Measurements from ENCODE around the gene GPR180. TPM values are rescaled to one million over a fixed set of nuclear protein-coding genes. Genes with fewer than 3 reads are reported as not detected.
"Not testable (repeated sequence)": the region's sequence is repeated elsewhere in the genome, so short reads cannot be mapped to it uniquely, and the experiment has no call there.

GPR180 gene
- polyA plus RNA-seq, 1 donor: 5.6 TPM

- no peaks in the 10 kb centered on the region for H3K4me1 ChIP-seq (ENCODE audit: control insufficient read depth, insufficient read depth, low read length)
- H3K27me3 ChIP-seq (ENCODE audit: control insufficient read depth, insufficient read depth, low read length): no peaks in the 10 kb centered on the region
- H3K27ac ChIP-seq (ENCODE audit: low read length): no peak overlapping the region
- peaks cover 27% of the 10 kb centered on the region for H3K36me3 ChIP-seq (ENCODE audit: control insufficient read depth, insufficient read depth, low read length)
- DNase-seq: no peak
- no peak overlapping the region for H3K4me3 ChIP-seq (ENCODE audit: low read length)
- no CpG with 5 or more reads among the region's 5 CpGs for WGBS (ENCODE audit: insufficient coverage, low lambda C conversion rate)
- H3K9me3 ChIP-seq (ENCODE audit: control insufficient read depth, low read depth, low read length): no peaks in the 10 kb centered on the region
Measured at GRCh38 chr13:94610475-94610874, 8.8 kb downstream of the GPR180 start.

- no peaks in the 10 kb centered on the region for H3K4me1 ChIP-seq (ENCODE audit: control insufficient read depth, insufficient read depth, low read length)
- no peak overlapping the region for H3K4me3 ChIP-seq (ENCODE audit: low read length)
- peaks cover 24% of the 10 kb centered on the region for H3K36me3 ChIP-seq (ENCODE audit: control insufficient read depth, insufficient read depth, low read length)
- DNase-seq: no peak
- 100% methylated on average over 3 of the region's 4 CpGs for WGBS (ENCODE audit: insufficient coverage, low lambda C conversion rate)
- no peak overlapping the region for H3K27ac ChIP-seq (ENCODE audit: low read length)
- H3K9me3 ChIP-seq (ENCODE audit: control insufficient read depth, low read depth, low read length): no peaks in the 10 kb centered on the region
- H3K27me3 ChIP-seq (ENCODE audit: control insufficient read depth, insufficient read depth, low read length): no peaks in the 10 kb centered on the region
Measured at GRCh38 chr13:94612050-94612449, 10.4 kb downstream of the GPR180 start.

DNA sequence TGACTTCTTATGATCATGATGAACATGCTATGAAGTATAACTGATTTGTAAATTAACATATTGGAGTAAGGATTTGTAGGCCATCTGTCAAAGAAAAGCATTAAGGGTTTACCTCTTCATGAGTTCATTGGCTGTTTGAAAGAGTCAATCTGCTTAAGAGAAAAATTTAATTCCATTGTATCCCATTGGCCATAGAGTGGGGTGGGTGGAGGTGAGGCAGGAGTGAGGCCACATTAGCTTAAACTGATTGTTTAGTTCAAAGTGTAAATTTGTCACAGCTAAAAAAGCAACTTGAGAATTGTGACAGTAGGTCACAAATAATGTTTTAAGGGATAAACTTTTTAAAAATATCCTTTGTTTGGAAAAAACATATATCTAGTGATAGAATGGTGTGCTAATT, 11.4 kb downstream of the GPR180 start:
- Histone ChIP-seq H3K27me3 (ENCODE audit: control insufficient read depth, insufficient read depth, low read length) (no peaks in the 10 kb centered on the region), H3K4me1 (ENCODE audit: control insufficient read depth, insufficient read depth, low read length) (no peaks in the 10 kb centered on the region), H3K36me3 (ENCODE audit: control insufficient read depth, insufficient read depth, low read length) (peaks cover 22% of the 10 kb centered on the region), H3K4me3 (ENCODE audit: low read length) (no peak overlapping the region), H3K27ac (ENCODE audit: low read length) (no peak overlapping the region), H3K9me3 (ENCODE audit: control insufficient read depth, low read depth, low read length) (no peaks in the 10 kb centered on the region)
- DNase-seq: no peak

DNA sequence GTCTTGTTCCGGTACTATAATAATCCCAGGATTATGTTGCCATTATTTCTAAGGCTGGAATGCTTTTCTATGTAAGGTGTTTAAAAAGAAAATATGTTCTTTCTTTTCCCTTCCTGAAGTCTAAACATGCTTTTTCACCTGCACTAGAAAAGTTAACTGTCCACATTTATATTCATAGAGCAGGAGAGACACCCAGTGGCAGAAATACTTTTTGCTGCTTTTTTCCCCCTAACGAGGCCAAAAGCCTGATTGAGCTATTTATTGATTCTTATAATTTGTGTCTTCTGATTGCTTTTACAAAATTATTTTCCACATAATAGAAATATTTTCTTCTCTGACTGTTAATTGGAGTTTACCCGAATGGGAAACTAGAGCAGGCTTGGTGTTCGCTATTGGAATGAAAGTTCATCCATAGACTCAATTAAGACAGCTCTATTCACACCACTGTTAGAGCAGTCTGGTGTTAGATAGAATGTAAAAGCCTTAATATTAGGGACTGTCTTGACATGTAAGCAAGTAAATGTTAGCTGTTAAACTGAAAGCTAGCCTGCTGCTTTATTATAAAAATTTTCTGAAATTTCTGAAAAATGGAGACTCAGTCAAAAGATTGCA, 15.8 kb downstream of the GPR180 start:
- no peak overlapping the region for H3K27ac ChIP-seq (ENCODE audit: low read length)
- WGBS (ENCODE audit: insufficient coverage, low lambda C conversion rate): 40% methylated on average over 2 of the region's 4 CpGs
- no peak overlapping the region for H3K4me3 ChIP-seq (ENCODE audit: low read length)
- H3K4me1 ChIP-seq (ENCODE audit: control insufficient read depth, insufficient read depth, low read length): no peaks in the 10 kb centered on the region
- H3K27me3 ChIP-seq (ENCODE audit: control insufficient read depth, insufficient read depth, low read length): no peaks in the 10 kb centered on the region
- peak in 1 of 2 donors; percentile 24 for DNase-seq
- peaks cover 17% of the 10 kb centered on the region for H3K36me3 ChIP-seq (ENCODE audit: control insufficient read depth, insufficient read depth, low read length)
- H3K9me3 ChIP-seq (ENCODE audit: control insufficient read depth, low read depth, low read length): no peaks in the 10 kb centered on the region

DNA sequence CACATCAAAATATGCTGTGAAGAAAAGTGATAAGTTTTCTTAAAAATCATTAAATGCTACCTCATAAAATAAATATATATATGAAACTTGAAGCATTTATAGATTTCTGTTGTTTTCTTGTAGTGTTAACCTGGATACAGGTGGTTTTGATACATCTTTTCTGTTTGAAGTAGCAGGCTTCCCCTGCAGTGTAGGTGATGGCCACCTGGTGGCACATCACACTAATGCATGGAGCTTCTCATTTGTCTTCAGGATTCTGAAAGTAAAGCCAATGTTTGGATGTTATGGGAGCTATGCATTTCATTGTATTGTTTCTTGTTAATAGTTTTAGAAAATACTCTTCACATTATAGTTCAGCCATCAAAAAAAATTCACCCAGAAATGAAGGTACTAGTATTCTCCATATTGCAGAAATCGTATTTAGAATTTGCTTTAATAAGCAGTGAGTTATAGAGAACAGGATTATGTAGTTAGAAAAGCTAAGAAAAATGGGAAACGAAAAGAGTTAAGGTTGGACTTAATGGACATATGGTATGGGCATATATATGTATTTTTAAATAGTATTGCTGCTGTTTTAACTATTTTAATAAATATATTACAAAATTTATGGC, 18.7 kb downstream of the GPR180 start:
- H3K4me3 ChIP-seq (ENCODE audit: low read length): no peak overlapping the region
- DNase-seq: peak in 1 of 2 donors; percentile 34
- H3K36me3 ChIP-seq (ENCODE audit: control insufficient read depth, insufficient read depth, low read length): peaks cover 27% of the 10 kb centered on the region
- H3K4me1 ChIP-seq (ENCODE audit: control insufficient read depth, insufficient read depth, low read length): no peaks in the 10 kb centered on the region
- 92% methylated on average over 2 of the region's 2 CpGs for WGBS (ENCODE audit: insufficient coverage, low lambda C conversion rate)
- H3K9me3 ChIP-seq (ENCODE audit: control insufficient read depth, low read depth, low read length): no peaks in the 10 kb centered on the region
- no peak overlapping the region for H3K27ac ChIP-seq (ENCODE audit: low read length)
- H3K27me3 ChIP-seq (ENCODE audit: control insufficient read depth, insufficient read depth, low read length): no peaks in the 10 kb centered on the region

DNA sequence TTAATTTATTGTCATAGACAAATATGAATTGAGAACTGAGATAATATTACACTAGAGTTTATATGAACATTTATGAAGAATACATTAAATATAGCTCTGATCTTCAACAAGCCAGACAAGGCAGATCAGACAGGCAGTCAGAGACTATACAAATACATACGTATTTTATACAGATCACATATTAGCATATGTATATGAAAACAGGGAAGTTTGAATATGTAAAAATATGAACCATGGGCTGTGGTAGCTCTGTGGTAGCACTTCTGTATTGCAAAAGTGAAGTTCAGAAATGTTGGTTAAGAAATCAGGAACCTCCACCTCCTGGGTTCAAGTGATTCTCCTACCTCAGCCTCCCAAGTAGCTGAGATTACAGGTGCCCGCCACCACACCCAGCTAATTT, 20.7 kb downstream of the GPR180 start:
- H3K27ac ChIP-seq (ENCODE audit: low read length): no peak overlapping the region
- no peak overlapping the region for H3K4me3 ChIP-seq (ENCODE audit: low read length)
- H3K4me1 ChIP-seq (ENCODE audit: control insufficient read depth, insufficient read depth, low read length): no peaks in the 10 kb centered on the region
- H3K27me3 ChIP-seq (ENCODE audit: control insufficient read depth, insufficient read depth, low read length): no peaks in the 10 kb centered on the region
- H3K36me3 ChIP-seq (ENCODE audit: control insufficient read depth, insufficient read depth, low read length): peaks cover 30% of the 10 kb centered on the region
- WGBS (ENCODE audit: insufficient coverage, low lambda C conversion rate): no CpG with 5 or more reads among the region's 2 CpGs
- no peaks in the 10 kb centered on the region for H3K9me3 ChIP-seq (ENCODE audit: control insufficient read depth, low read depth, low read length)
- DNase-seq: no peak

GRCh38 chr13:94623316-94623715, 21.7 kb downstream of the GPR180 start:
- peaks cover 30% of the 10 kb centered on the region for H3K36me3 ChIP-seq (ENCODE audit: control insufficient read depth, insufficient read depth, low read length)
- H3K4me3 ChIP-seq (ENCODE audit: low read length): no peak overlapping the region
- no peaks in the 10 kb centered on the region for H3K27me3 ChIP-seq (ENCODE audit: control insufficient read depth, insufficient read depth, low read length)
- H3K4me1 ChIP-seq (ENCODE audit: control insufficient read depth, insufficient read depth, low read length): no peaks in the 10 kb centered on the region
- WGBS (ENCODE audit: insufficient coverage, low lambda C conversion rate): no CpG with 5 or more reads among the region's 4 CpGs
- no peak for DNase-seq
- H3K27ac ChIP-seq (ENCODE audit: low read length): no peak overlapping the region
- H3K9me3 ChIP-seq (ENCODE audit: control insufficient read depth, low read depth, low read length): no peaks in the 10 kb centered on the region

GRCh38 chr13:94630858-94631257, 29.2 kb downstream of the GPR180 start:
- DNase-seq: no peak
- WGBS (ENCODE audit: insufficient coverage, low lambda C conversion rate): no CpG with 5 or more reads among the region's 2 CpGs

GRCh38 chr13:94632226-94632980, 30.7 kb downstream of the GPR180 start:
- H3K27me3 ChIP-seq (ENCODE audit: control insufficient read depth, insufficient read depth, low read length): no peaks in the 10 kb centered on the region
- H3K9me3 ChIP-seq (ENCODE audit: control insufficient read depth, low read depth, low read length): no peaks in the 10 kb centered on the region
- WGBS (ENCODE audit: insufficient coverage, low lambda C conversion rate): no CpG with 5 or more reads among the region's 3 CpGs
- no peaks in the 10 kb centered on the region for H3K4me1 ChIP-seq (ENCODE audit: control insufficient read depth, insufficient read depth, low read length)
- H3K36me3 ChIP-seq (ENCODE audit: control insufficient read depth, insufficient read depth, low read length): peaks cover 12% of the 10 kb centered on the region
- no peak overlapping the region for H3K27ac ChIP-seq (ENCODE audit: low read length)
- no peak for DNase-seq
- H3K4me3 ChIP-seq (ENCODE audit: low read length): no peak overlapping the region

More at GRCh38 chr13:94630858-94631257, 29.2 kb downstream of the GPR180 start:
- Histone ChIP-seq H3K9me3 (ENCODE audit: control insufficient read depth, low read depth, low read length) (no peaks in the 10 kb centered on the region), H3K4me1 (ENCODE audit: control insufficient read depth, insufficient read depth, low read length) (no peaks in the 10 kb centered on the region), H3K27ac (ENCODE audit: low read length) (no peak overlapping the region), H3K36me3 (ENCODE audit: control insufficient read depth, insufficient read depth, low read length) (peaks cover 16% of the 10 kb centered on the region), H3K4me3 (ENCODE audit: low read length) (no peak overlapping the region), H3K27me3 (ENCODE audit: control insufficient read depth, insufficient read depth, low read length) (no peaks in the 10 kb centered on the region)

DNA sequence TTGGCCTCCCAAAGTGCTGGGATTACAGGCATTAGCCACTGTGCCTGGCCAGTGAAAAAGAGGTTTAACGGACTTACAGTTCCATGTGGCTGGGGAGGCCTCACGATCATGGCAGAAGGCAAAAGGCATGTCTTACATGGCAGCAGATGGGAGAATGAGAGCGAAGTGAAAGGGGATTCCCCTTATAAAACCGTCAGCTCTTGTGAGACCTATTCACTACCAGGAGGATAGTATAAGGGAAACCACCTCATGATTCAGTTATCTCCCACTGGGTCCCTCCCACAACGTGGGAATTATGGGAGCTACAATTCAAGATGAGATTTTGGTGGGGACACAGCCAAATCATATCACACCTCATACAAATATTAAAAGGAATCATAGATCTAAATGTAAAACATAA, 34.4 kb downstream of the GPR180 start:
- H3K4me1 ChIP-seq (ENCODE audit: control insufficient read depth, insufficient read depth, low read length); H3K27me3 ChIP-seq (ENCODE audit: control insufficient read depth, insufficient read depth, low read length); H3K27ac ChIP-seq (ENCODE audit: low read length); H3K4me3 ChIP-seq (ENCODE audit: low read length); DNase-seq; H3K9me3 ChIP-seq (ENCODE audit: control insufficient read depth, low read depth, low read length); H3K36me3 ChIP-seq (ENCODE audit: control insufficient read depth, insufficient read depth, low read length): not testable (repeated sequence)
- no CpG with 5 or more reads among the region's 5 CpGs for WGBS (ENCODE audit: insufficient coverage, low lambda C conversion rate)
